Fibroblast of the aortic adventitia (primary cell): ENCODE data around the gene GP1BA. TPM values are rescaled to one million over a fixed set of nuclear protein-coding genes. Genes with fewer than 3 reads are reported as not detected.

Experiments
- DNase-seq: peaks from one replicate; pipeline ENCODE4 v3.0.0-alpha.2; 2010; ENCODE audit warnings: low read depth
- H3K4me3 ChIP-seq: 2 replicates; pipeline ENCODE4 v1.5.1; 2011; ENCODE audit warnings: low read depth, mild to moderate bottlenecking, control low read depth, low read length, moderate library complexity
- CTCF ChIP-seq: IDR thresholded peaks from 2 replicates; pipeline ENCODE4 v1.5.1; 2011; ENCODE audit warnings: mild to moderate bottlenecking, low read length, control low read depth, inconsistent platforms; ENCODE audit not compliant: insufficient read depth
- total RNA-seq: library from RNA; depleted of rRNA; stranded (reverse); fragments of >200 nt; gene quantifications from 2 replicates; pipeline ENCODE4 v1.2.3, GENCODE V29; 2012; ENCODE audit warnings: low replicate concordance

Gene GP1BA
- total RNA-seq = not detected in 2 replicates

- TF ChIP-seq CTCF = no peak
- DNase-seq = no peak
- no peak within 1 kb of the TSS for H3K4me3 ChIP-seq
These were observed at the start of gene GP1BA for GRCh38 chr17:4931963-4932362. GP1BA (plus strand) TSS chr17:4932277; CDS start chr17:4932605, 328 bp downstream.

GRCh38 chr17:4884489-4884888 is 47.6 kb upstream of the GP1BA start:
- no peak for DNase-seq
- no peak overlapping the region for H3K4me3 ChIP-seq
- TF ChIP-seq CTCF = no peak

GRCh38 chr17:4886830-4887229 is 45.2 kb upstream of the GP1BA start:
- no peak overlapping the region for H3K4me3 ChIP-seq
- TF ChIP-seq CTCF = no peak
- DNase-seq = no peak

GRCh38 chr17:4887581-4887980 is 44.5 kb upstream of the GP1BA start:
- no peak for DNase-seq
- no peak for TF ChIP-seq CTCF
- H3K4me3 ChIP-seq = no peak overlapping the region

DNA sequence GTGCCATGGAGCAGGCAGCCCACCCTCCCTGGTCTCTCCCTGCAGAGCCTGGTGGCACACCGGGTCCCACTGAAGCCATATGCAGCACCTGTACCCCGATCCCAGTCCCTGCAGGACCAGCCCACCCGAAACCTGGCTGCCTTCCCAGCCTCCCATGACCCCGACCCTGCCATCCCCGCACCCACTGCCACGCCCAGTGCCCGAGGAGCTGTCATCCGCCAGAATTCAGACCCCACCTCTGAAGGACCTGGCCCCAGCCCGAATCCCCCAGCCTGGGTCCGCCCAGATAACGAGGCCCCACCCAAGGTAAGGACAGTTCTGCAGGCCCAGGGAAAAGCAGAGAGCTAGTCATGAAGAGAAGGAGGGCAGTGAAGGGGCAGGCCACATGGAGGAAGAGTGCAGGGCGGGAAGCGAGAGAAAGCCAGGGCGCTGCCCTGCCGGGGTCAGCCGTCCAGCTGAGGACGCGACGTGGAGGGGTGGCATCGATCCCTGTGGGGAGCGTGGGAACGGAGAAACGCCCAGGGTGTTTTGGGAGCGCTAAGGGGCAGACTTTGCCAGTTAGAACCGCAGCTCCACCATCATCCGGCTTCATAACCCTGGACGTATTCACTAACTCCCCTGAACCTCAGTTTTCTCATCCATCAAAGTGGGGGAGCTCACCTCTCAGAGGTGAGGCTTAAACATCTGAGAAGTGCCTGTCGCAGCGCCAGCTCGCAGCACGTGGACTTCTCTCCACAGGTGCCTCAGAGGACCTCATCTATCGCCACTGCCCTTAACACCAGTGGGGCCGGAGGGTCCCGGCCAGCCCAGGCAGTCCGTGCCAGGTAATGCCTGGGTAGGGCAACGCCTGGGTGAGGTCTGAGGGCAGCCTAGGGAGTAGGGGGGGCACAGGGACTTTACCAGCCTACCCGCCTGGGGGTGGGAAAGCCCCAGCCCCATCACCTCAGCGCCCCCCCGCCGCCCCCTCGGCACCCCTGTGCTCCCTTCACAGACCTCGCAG is 40.4 kb upstream of the GP1BA start:
- TF ChIP-seq CTCF = no peak
- DNase-seq = no peak
- H3K4me3 ChIP-seq = no peak overlapping the region

DNA sequence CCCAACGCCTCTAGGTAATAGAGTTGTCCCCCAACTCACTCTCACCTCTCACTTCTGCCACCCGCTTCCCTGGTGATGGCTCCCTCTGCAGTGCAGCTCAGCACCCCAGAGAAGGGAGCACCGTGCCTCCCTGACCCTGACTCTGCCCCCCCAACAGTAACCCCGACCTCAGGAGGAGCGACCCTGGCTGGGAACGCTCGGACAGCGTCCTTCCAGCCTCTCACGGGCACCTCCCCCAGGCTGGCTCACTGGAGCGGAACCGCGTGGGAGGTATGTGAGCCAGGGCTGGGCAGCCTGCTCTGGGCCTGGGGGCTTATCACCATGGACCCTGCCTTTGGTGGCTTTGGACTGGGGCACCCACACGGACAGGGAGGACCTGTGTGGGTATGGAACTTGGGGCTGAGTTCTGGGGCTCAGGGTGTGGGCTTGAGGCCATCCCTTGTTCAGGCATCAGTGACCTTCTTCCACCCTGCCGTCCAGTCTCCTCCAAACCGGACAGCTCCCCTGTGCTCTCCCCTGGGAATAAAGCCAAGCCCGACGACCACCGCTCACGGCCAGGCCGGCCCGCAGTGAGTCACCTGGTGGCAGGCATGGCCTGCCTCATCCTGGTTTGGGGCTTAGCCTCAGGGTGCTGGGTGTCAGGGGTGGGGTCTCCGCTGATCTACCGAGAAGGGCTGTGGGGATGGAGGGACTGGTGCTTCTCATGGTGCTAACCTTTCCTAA is 39.4 kb upstream of the GP1BA start:
- DNase-seq = no peak
- no peak for TF ChIP-seq CTCF
- H3K4me3 ChIP-seq = no peak overlapping the region
